GM19035 (cell line): ENCODE measurements around the gene PPIA.
"Not testable (repeated sequence)": the region's sequence is repeated elsewhere in the genome, so short reads cannot be mapped to it uniquely, and the experiment has no call there.

ENCODE experiments used
- ATAC-seq: cut with Tn5 transposase; IDR thresholded peaks from one replicate; pipeline ENCODE4 v1.9.1; 2021; ENCODE audit not compliant: unreplicated experiment

The PPIA gene

DNA sequence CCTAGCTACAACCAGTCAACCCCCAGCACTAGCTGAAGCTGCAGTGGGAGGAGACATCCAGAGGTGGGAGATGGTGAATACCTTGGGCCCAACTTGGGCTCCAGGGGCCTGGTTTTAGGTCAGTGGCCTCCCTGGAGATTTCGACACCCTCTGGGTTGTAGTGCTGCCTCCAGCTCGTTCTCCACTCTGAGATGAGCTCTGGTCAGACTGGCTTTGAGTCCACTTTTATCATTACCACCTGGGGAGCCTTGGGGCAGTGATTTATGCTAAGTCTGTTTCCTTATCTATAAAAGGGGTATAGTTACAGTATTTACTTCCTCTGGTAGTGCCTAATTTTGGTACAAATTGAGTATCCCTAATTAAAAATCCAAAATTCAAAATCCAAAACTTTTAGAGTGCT lies 22.8 kb downstream of the PPIA start:
- ATAC-seq, result no peak

DNA sequence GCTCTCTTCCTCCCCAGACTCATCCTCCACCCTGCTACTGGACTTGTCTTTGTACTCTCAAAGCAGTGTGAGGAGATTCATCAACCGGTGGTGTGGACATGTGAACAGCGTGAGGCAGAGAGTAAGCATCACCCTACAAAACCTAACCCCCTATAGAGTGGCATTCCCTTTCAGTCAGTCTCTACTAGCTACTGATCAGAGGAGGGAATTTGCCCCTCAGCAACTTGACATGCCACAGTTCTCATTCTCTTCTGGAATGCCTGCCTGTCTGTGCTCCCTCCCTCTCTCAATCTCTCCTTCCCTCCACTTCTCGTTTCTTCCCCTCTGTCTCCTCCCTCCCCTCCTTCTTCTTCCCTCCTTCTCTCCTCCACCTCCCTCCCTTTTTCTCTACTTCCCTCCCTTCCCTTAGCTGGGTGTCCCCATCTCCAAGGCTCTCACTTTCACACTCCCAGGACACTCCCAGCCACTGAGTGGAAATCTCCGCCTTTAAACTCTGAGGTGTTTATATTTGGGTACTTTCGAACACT lies 26.8 kb downstream of the PPIA start:
- ATAC-seq, result no peak

DNA sequence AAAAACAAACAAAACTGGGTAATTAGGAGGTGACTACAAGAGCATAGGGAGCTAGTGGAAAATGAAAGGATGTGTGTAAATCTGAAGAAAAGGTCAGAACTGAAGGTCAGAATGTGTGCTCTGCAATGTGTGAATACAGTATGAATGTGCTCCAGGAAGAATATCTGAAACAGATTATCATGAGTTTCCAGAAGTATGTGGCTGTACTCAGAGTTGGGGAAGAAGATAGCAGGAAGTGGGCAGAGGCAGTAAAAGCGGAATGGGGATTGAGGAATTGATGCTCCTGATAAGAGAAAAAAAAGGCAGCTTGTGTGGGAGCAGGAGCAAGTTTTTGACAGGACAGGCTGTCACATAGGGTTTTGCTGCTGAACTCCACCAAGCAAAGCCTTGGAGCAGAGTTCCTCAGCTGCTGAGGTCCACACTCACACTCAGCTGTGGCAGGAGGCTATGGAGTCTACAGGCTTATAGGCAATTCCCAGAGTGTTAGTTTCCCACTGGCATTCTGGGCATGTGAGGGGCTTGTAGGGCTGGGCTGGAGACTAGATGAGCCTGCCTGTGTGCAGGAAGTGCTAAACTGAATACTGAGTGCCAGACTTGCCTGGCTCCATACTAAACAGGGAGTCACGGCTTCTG lies 28.5 kb downstream of the PPIA start:
- ATAC-seq, result no peak

DNA sequence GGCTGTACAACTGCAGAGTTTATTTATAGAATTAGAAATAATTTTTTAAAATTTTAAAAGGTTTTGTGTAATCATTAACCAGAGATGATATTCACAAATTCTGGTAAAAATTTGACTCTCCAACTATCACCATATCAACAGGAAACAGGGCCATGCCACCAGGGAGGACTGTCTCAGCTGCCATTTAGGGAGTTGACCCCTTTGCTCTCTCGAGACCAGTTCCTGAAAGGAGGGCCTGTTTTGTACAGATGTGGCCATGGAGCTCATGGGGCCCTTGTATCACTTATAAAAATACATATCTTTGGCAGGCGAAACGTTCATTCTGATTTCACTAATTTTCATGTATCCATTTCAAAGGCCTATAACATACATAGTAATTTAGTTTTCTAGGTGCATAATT lies 31.1 kb downstream of the PPIA start:
- ATAC-seq, result no peak

DNA sequence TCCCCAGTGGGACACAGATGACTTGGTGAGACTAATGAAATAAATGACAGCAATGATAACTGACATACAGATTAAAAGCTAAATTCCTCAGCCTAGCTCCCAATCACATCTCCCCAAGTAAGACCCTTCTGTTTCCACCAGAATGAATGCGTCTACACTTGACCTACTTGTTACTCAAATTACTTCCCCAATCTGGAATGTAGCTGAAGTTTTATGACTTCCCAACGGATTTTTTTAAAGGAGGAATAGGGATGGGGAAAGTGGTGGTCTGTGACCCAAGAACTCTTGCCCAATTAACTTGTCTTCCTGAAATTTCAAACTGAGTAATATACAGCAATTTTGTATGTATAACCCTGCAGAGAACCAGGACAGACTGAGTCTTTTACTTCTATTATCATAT lies 42.3 kb downstream of the PPIA start:
- ATAC-seq, result no peak

DNA sequence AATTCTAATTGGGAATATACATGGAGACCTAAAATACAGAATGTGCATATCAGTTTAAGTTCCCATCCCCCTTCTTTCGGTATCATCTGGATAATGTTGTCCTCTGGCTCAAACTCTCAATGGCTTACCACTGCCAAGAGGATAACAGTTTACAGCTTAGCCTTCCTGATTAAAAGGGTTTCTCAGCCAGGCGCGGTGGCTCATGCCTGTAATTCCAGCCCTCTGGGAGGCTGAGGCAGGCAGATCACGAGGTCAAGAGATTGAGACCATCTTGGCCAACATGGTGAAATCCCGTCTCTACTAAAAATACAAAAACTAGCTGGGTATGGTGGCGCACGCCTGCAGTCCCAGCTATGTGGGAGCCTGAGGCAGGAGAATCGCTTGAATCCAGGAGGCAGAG lies 46.2 kb downstream of the PPIA start:
- ATAC-seq, result not testable (repeated sequence)

DNA sequence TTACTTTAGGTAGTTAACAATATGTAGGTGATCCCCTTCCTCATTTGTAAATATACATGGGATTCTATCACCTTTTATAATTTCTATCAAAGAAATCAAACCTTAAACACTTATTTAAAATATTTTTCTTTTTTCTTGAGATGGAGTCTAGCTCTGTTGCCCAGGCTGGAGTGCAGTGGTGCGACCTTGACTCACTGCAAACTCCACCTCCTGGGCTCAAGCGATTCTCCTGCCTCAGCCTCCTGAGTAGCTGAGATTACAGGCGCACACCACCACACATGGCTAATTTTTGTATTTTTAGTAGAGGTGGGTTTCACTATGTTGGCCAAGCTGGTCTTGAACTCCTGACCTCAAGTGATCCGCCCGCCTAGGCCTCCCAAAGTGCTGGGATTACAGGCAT lies 47.0 kb downstream of the PPIA start:
- not testable (repeated sequence) for ATAC-seq

DNA sequence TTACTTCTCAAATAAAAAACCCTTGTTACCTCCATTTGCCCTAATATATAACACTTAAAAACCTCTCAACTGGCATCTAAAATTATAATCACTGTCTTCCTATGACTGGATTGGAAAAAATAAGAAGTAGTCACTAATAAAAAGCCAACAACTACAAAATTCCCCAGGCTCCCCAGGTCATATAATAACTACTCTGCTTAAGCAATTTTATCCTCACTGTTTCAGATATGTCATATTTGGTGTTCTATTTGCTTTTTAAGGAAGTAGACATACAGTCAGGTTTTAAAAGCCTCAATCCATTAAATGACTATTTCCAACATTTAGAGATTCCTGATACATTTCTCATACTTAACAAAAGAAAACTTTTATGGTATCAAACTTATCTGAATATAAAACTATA lies 49.0 kb downstream of the PPIA start:
- no peak for ATAC-seq

DNA sequence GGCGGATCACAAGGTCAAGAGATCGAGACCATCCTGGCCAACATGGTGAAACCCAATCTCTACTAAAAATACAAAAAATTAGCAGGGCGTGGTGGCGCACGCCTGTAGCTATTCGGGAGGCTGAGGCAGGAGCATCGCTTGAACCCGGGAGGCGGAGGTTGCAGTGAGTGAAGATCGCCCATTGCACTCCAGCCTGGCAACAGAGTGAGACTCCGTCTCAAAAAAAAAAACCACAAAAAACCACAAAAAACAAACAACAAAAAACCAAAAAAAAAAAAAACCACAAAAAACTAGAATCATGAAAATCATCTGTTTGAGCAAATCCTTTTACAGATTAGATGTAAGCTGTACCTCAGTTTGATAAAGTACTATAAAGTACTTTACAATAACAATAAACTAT lies 49.9 kb downstream of the PPIA start:
- not testable (repeated sequence) for ATAC-seq

DNA sequence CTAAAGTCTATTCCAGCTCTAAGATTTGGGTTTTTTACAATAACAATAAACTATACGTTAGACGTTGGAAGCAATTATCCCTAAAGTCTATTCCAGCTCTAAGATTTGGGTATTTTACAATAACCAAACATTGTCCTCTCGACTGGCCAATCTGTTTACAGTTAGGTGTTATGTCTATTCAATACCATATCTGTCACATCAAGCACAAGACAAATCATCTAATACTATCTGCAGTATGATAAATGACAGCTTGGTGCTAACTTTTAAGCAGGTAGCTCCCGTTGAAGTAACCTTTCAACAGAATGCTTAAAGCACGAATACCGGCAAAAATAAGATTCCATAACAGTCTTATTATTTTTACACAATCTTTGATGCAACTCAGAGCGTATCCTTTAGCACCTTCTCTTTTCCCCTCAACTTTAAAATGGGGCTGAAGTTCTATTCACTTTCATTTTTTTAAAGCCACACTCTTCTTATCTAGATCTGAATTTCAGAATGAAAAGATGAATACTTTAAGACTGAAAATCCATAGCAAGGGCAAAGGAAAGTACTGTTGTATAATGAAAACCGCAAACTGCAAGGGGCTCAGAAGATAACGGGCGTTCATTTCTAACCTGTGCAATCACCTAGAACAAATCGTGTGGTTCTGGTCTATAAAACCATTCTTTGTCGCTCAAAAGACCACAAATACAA lies 50.5 kb downstream of the PPIA start:
- ATAC-seq, result no peak

DNA sequence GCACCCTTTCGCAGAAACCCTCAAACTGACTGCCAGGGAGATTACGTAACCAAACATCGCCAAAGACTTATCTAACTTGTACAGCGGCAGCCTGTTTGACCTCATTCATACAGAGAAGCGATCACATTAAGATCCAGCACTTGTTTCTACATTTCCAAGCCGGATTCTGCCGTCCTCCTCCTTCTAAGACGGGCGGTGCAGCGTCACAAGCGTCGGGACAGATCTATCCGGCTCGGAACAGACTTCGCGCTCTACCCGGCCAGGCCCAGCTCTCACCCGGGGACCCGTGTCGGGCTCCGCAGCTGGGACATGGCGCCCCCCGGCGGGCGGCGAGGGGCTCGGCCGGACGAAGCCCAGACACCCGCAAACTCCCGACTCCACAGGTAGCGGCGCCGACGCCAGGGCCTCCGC lies 51.0 kb downstream of the PPIA start:
- peak; percentile 64 for ATAC-seq

DNA sequence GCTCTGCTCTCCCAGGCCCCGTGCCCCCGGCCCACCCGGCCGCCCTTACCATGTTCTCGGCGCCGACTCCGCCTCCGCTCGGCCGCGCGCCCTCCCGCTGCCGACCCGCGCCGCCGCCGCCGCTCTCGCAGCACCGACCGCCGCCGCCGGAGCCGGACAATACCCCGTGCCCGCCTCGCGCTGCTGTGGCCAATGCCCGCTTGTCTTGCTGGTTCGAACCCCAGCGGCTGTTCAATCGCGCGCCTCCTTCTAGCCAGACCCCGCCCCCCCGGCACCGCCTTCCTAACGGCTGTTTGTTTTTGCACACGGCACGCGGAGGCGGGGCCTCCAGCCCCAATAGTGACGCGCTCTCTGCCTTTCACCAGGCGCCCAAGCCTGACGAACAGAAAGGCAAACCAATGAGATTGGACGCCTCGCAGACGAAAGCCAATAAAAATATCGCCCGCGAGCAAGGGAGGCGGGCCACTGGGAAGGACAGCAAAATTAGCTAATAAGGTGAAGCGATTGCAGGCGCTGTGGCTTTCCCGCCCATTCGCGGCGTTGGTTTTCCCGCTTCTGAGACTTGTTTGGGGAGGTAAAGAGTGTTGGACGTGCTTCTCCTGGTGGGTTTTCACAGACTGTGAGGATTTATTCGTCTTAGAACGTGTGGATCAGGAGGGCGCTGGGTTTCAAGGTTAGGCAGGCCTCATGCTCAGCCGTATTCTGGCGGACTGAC lies 51.6 kb downstream of the PPIA start, which contains the start of gene H2AZ2:
Gene H2AZ2 (minus strand): TSS at position 168 of the 715 bp plus-strand sequence. CDS start 116 bp downstream, at position 52.
- ATAC-seq, result peak; percentile 83

DNA sequence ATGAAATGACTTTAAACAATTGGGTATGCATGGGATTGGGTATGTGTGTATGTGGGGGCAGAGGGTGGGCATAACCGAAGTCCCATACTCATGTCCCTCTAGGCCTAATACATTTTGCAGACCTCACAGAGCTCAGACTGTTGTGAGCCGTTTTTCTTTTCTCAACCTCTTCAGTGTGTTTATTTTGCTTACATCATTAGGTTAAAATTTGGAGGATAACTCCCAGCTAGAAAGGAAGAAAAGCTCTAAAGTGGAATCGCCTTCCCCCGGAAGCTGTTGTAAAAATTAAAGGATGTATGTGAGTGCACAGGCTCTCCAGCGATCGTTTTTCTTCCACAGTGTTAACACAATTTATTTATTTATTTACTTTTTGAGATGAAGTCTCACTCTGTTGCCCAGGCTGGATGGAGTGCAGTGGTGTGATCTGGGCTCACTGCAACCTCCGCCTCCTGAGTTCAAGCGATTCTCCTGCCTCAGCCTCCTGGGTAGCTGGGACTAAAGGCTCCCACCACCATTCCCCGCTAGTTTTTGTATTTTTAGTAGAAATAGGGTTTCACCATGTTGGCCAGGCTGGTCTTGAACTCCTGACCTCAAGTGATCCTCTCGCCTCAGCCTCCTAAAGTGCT lies 52.9 kb downstream of the PPIA start:
- ATAC-seq, result no peak

DNA sequence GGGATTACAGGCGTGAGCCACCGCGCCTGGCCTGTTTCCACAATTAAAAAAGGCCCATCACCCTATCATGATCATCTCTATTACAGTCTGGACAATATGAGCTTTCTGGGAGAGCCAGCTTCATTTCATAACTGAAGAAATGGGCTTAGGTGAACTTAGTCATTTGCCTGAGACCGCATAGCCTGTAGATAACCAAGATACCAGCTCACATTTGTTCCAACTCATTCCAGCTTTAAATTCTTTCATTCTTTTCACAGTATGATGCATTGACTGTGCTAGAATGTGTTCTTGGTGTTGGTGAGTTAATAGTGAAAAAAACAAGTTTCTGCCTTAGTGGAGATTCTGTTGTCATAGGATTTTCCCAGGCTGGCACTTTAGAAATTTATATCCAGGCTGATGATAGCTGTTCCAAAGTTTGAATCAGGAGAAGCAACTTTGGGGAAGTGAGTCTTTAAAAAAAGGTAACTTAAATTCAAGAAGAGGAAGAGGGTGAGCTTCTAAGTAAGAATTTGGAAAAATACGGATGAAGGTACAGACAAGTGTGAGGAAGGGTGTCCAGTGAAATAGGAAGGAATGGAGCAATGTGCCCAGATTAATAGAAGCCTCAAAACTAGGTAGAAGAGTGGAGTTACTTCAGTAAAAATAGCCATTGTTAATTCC lies 53.5 kb downstream of the PPIA start:
- ATAC-seq, result no peak

DNA sequence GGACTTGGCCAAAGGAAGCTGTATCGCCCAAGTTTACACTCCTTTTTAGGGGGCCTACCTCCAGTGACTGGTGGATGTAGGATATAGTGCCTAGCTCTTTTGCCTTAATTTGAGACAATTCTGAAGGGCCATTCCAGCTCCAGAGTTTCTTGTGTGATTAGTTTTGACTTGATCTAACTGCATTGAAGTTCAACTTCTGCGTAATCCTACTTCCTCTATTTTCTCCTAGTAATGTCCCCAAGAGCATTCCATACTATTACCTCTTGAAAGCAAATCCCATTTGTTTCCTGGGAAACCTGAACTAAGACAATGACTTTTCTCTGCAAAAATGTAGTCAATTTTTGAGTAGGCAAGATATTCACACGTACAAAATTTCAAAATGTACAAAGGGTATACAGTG lies 56.1 kb downstream of the PPIA start:
- no peak for ATAC-seq
